ENCODE results near the gene FBXL5. TPM values are rescaled to one million over a fixed set of nuclear protein-coding genes. Genes with fewer than 3 reads are reported as not detected.

Gene FBXL5
- 100 to 1,000 TPM in 1 of 3 donors, 10 to 100 TPM in 2; 44.8 to 104 (median 60.4) TPM for total RNA-seq
- long read RNA-seq, donor 1, transcript FBXL5-202 (11 exons, 2,837 nt) = minor isoform, 9 of 245 reads
- long read RNA-seq, donor 1, transcript FBXL5-201 (11 exons, 3,385 nt) = major isoform, 207 of 245 reads
- long read RNA-seq, donor 1, partial matches to known transcripts = 11 of 245 reads
- long read RNA-seq, donor 1, other reads (novel, unspliced or antisense) = 13 of 245 reads
- long read RNA-seq, donor 2, transcript FBXL5-201 (11 exons, 3,385 nt) = major isoform, 17 of 32 reads
- long read RNA-seq, donor 2, partial matches to known transcripts = 5 of 32 reads
- long read RNA-seq, donor 2, other reads (novel, unspliced or antisense) = 9 of 32 reads

- ATAC-seq (peak; percentile 96), DNase-seq (peak; percentile 84 to 89 (median 86))
- no peaks in the 10 kb centered on the region for H3K9me3 ChIP-seq
- intact Hi-C loops (cut with DNase I, micrococcal nuclease) = loop anchor here in 1 of 2 donors (10.0 kb wide), 1 partner anchor 181 kb away; no protein-coding TSS in a partner anchor
- H3K36me3 ChIP-seq (ENCODE audit: low read depth) = no peaks in the 10 kb centered on the region
- no peak for TF ChIP-seq CTCF (IDR thresholded peaks at IDR 0.05)
- H3K4me3 ChIP-seq = peak within 1 kb of the TSS; percentile 80
- H3K4me1 ChIP-seq (ENCODE audit: low read depth) = peaks cover 30% of the 10 kb centered on the region
These were observed at the start of gene FBXL5 for GRCh38 chr4:15655223-15656037. Gene FBXL5 (minus strand): TSS chr4:15655357. CDS start chr4:15655287, 70 bp downstream.

- H3K4me3 ChIP-seq = no peak overlapping the region
These were observed 49.0 kb upstream of the FBXL5 start for GRCh38 chr4:15704129-15704528.

GRCh38 chr4:15703439-15703838, 48.3 kb upstream of the FBXL5 start:
- intact Hi-C loops (cut with DNase I, micrococcal nuclease) = no loop called here
- Histone ChIP-seq H3K4me3 (no peak overlapping the region), H3K36me3 (ENCODE audit: low read depth) (no peaks in the 10 kb centered on the region), H3K4me1 (ENCODE audit: low read depth) (no peaks in the 10 kb centered on the region), H3K9me3 (no peaks in the 10 kb centered on the region)
- no peak for TF ChIP-seq CTCF (IDR thresholded peaks at IDR 0.05)
- peak; percentile 5 for ATAC-seq
- no peak for DNase-seq

More at GRCh38 chr4:15704129-15704528, 49.0 kb upstream of the FBXL5 start:
- ATAC-seq (no peak), DNase-seq (no peak)
- TF ChIP-seq CTCF (IDR thresholded peaks at IDR 0.05) = no peak
- no peaks in the 10 kb centered on the region for H3K9me3 ChIP-seq
- intact Hi-C loops (cut with DNase I, micrococcal nuclease) = no loop called here
- H3K36me3 ChIP-seq (ENCODE audit: low read depth) = no peaks in the 10 kb centered on the region
- H3K4me1 ChIP-seq (ENCODE audit: low read depth) = no peaks in the 10 kb centered on the region

- DNase-seq (peak; percentile 87 to 89 (median 89)), ATAC-seq (peak; percentile 94)
- Histone ChIP-seq H3K9me3 (no peaks in the 10 kb centered on the region), H3K4me1 (ENCODE audit: low read depth) (no peaks in the 10 kb centered on the region), H3K36me3 (ENCODE audit: low read depth) (no peaks in the 10 kb centered on the region), H3K4me3 (no peak within 1 kb of the TSS)
- no peak for TF ChIP-seq CTCF (IDR thresholded peaks at IDR 0.05)
- intact Hi-C loops (cut with DNase I, micrococcal nuclease) = no loop called here
These were observed 47.8 kb upstream of the FBXL5 start, which contains the start of gene BST1 for GRCh38 chr4:15702941-15703403. Gene BST1 (plus strand): TSS chr4:15703065. CDS start chr4:15703145, 80 bp downstream.

GRCh38 chr4:15696866-15697265, 41.7 kb upstream of the FBXL5 start:
- no peaks in the 10 kb centered on the region for H3K4me1 ChIP-seq (ENCODE audit: low read depth)
- H3K4me3 ChIP-seq = no peak overlapping the region
- H3K36me3 ChIP-seq (ENCODE audit: low read depth) = no peaks in the 10 kb centered on the region
- no peak for TF ChIP-seq CTCF (IDR thresholded peaks at IDR 0.05)
- DNase-seq (no peak), ATAC-seq (no peak)
- H3K9me3 ChIP-seq = no peaks in the 10 kb centered on the region
- intact Hi-C loops (cut with DNase I, micrococcal nuclease) = no loop called here

Data from mucosa of descending colon (tissue), 3 donors.